Stimulated activated CD4-positive, alpha-beta T cell treated with anti-CD3 and anti-CD28 coated beads, Interleukin-2, amount 100 ng/mL, for 24 hours (primary cell): ENCODE results near the gene MACROD1.
"Not testable (repeated sequence)": the region's sequence is repeated elsewhere in the genome, so short reads cannot be mapped to it uniquely, and the experiment has no call there.

Experiments
- DNase-seq, 2 donors: peaks; one replicate each; pipeline ENCODE4 v3.0.0-alpha.2; 2020

MACROD1 gene

GRCh38 chr11:63986932-63987513 is 178.9 kb downstream of the MACROD1 start:
- DNase-seq = no peak

- peak; percentile 88 to 91 for DNase-seq
These were observed 179.6 kb downstream of the MACROD1 start, which contains the start of gene OTUB1 for GRCh38 chr11:63986156-63986931. TSS of gene OTUB1 (plus strand) at chr11:63986438. CDS start at chr11:63986457, 19 bp downstream.

GRCh38 chr11:63985812-63986155 is 180.1 kb downstream of the MACROD1 start:
- DNase-seq = peak; percentile 74 to 77

- DNase-seq = no peak
These were observed 186.5 kb downstream of the MACROD1 start for GRCh38 chr11:63979426-63979825.

GRCh38 chr11:63978551-63979239 is 187.2 kb downstream of the MACROD1 start:
- no peak for DNase-seq

GRCh38 chr11:63974259-63975143 is 191.4 kb downstream of the MACROD1 start, which contains the start of gene COX8A:
TSS of gene COX8A (plus strand) at chr11:63974620. CDS start at chr11:63974681, 61 bp downstream.
- peak; percentile 92 to 95 for DNase-seq

GRCh38 chr11:63973912-63974258 is 192.0 kb downstream of the MACROD1 start:
- not testable (repeated sequence) for DNase-seq

GRCh38 chr11:63970902-63971301 is 195.0 kb downstream of the MACROD1 start:
- no peak for DNase-seq

GRCh38 chr11:63969461-63969860 is 196.5 kb downstream of the MACROD1 start:
- no peak for DNase-seq

- no peak for DNase-seq
These were observed 199.5 kb downstream of the MACROD1 start for GRCh38 chr11:63966444-63966843.

- not testable (repeated sequence) for DNase-seq
These were observed 202.0 kb downstream of the MACROD1 start for GRCh38 chr11:63963895-63964294.

- peak in 1 of 2 donors; percentile 11 for DNase-seq
These were observed 204.1 kb downstream of the MACROD1 start for GRCh38 chr11:63961608-63962412.

GRCh38 chr11:63958008-63958407 is 207.9 kb downstream of the MACROD1 start:
- no peak for DNase-seq

- DNase-seq = no peak
These were observed 213.3 kb downstream of the MACROD1 start for GRCh38 chr11:63952570-63952969.

GRCh38 chr11:63951779-63952536 is 214.0 kb downstream of the MACROD1 start:
- peak in 1 of 2 donors; percentile 27 for DNase-seq
